HL-60 (cell line): ENCODE data around the gene EML6.

ENCODE experiments used
- GABPA ChIP-seq: IDR thresholded peaks from 2 replicates; pipeline ENCODE4 v1.6.1; 2012; ENCODE audit warnings: low read depth
- POLR2AphosphoS5 ChIP-seq: IDR thresholded peaks from 2 replicates; pipeline ENCODE4 v1.6.1; 2012; ENCODE audit warnings: low read depth
- SPI1 ChIP-seq: IDR thresholded peaks from 2 replicates; pipeline ENCODE4 v1.6.1; 2012; ENCODE audit warnings: low read depth, mild to moderate bottlenecking, borderline replicate concordance
- TF ChIP-seq, protein P1 (sequence below): IDR thresholded peaks from one replicate; pipeline ENCODE4 v1.5.1; 2011; ENCODE audit warnings: low read length, control low read depth, inconsistent platforms; ENCODE audit not compliant: insufficient read depth
- TF ChIP-seq, protein P2 (sequence below): IDR thresholded peaks from 2 replicates; pipeline ENCODE4 v1.6.1; 2012; ENCODE audit warnings: low read depth; ENCODE audit not compliant: insufficient replicate concordance

DNA sequence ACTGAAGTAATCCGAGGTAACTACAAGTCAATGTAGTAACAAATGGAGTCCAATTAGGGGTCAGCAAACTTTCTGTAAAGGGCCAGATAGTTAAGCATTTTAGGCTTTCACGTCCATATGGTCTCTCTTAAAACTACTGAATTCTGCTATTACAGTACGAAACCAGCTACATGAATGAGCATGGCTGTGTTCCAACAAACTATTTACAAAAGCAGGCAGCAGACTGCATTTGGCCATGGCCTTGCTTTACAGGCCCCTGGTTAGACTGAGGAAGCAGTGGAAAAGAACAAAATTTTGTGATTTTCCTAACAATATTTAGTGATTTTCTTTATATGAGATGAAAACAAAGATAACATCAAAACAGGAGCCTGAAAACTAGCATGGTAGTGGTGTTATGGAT, 262.8 kb downstream of the EML6 start:
- no peak for TF ChIP-seq SPI1
- no peak for TF ChIP-seq GABPA
- TF ChIP-seq, protein P1, sequence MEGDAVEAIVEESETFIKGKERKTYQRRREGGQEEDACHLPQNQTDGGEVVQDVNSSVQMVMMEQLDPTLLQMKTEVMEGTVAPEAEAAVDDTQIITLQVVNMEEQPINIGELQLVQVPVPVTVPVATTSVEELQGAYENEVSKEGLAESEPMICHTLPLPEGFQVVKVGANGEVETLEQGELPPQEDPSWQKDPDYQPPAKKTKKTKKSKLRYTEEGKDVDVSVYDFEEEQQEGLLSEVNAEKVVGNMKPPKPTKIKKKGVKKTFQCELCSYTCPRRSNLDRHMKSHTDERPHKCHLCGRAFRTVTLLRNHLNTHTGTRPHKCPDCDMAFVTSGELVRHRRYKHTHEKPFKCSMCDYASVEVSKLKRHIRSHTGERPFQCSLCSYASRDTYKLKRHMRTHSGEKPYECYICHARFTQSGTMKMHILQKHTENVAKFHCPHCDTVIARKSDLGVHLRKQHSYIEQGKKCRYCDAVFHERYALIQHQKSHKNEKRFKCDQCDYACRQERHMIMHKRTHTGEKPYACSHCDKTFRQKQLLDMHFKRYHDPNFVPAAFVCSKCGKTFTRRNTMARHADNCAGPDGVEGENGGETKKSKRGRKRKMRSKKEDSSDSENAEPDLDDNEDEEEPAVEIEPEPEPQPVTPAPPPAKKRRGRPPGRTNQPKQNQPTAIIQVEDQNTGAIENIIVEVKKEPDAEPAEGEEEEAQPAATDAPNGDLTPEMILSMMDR, result no peak
- TF ChIP-seq, protein P2, sequence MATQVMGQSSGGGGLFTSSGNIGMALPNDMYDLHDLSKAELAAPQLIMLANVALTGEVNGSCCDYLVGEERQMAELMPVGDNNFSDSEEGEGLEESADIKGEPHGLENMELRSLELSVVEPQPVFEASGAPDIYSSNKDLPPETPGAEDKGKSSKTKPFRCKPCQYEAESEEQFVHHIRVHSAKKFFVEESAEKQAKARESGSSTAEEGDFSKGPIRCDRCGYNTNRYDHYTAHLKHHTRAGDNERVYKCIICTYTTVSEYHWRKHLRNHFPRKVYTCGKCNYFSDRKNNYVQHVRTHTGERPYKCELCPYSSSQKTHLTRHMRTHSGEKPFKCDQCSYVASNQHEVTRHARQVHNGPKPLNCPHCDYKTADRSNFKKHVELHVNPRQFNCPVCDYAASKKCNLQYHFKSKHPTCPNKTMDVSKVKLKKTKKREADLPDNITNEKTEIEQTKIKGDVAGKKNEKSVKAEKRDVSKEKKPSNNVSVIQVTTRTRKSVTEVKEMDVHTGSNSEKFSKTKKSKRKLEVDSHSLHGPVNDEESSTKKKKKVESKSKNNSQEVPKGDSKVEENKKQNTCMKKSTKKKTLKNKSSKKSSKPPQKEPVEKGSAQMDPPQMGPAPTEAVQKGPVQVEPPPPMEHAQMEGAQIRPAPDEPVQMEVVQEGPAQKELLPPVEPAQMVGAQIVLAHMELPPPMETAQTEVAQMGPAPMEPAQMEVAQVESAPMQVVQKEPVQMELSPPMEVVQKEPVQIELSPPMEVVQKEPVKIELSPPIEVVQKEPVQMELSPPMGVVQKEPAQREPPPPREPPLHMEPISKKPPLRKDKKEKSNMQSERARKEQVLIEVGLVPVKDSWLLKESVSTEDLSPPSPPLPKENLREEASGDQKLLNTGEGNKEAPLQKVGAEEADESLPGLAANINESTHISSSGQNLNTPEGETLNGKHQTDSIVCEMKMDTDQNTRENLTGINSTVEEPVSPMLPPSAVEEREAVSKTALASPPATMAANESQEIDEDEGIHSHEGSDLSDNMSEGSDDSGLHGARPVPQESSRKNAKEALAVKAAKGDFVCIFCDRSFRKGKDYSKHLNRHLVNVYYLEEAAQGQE, result no peak
- no peak for TF ChIP-seq POLR2AphosphoS5
